SH-SY5Y (cell line): ENCODE results near the gene WDR87.

Experiments used
- GATA2 ChIP-seq: IDR thresholded peaks from 2 replicates; pipeline ENCODE4 v1.6.1; 2011; ENCODE audit warnings: mild to moderate bottlenecking, low read depth, low read length
- GATA3 ChIP-seq: IDR thresholded peaks from 2 replicates; pipeline ENCODE4 v1.6.1; 2011; ENCODE audit warnings: low read depth, mild to moderate bottlenecking, low read length, moderate library complexity

WDR87 gene

DNA sequence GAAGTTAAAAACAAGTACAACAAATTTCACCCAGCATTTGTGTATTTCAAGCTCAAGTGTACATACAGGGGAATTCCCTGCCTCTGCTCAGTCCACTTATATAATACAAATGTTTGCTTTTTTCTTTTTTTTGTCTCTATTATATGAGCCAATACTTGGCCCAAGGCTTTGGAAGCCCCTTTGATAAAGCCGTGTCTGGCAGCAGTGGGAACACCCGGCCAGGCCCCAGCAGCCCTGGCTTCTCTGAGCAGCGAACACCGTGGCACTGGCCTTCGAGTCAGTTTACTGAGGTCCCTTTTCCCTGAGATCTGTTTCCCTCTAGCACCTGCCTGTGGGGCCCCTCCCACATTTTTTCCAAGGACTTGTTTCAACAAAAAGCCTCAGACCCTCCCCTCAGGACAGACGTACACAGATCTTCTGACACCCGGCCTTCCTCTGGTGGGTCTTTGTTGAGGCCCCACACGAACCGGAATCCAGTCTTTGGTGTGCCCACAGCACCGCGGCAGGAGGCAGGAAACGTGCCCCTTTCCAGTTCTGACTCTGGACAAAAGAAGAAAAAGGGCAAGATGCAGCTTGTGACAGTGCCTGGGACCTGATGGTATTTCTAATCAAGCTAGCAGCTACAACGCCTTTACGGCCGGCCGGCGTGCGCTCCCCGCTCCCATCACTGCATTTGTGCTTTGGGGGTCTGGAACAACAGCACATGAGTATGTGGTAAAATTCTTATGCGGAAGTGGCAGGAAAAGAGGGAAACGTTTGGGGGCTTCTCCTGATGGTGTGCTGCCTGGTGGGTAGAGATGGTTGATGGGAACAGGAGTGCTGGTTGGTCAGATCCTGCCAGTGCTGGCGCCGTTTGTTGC is 14.4 kb upstream of the WDR87 start:
- no peak for TF ChIP-seq GATA2

- no peak for TF ChIP-seq GATA3
- no peak for TF ChIP-seq GATA2
Observed at GRCh38 chr19:37914908-37915307, 8.5 kb upstream of the WDR87 start.

DNA sequence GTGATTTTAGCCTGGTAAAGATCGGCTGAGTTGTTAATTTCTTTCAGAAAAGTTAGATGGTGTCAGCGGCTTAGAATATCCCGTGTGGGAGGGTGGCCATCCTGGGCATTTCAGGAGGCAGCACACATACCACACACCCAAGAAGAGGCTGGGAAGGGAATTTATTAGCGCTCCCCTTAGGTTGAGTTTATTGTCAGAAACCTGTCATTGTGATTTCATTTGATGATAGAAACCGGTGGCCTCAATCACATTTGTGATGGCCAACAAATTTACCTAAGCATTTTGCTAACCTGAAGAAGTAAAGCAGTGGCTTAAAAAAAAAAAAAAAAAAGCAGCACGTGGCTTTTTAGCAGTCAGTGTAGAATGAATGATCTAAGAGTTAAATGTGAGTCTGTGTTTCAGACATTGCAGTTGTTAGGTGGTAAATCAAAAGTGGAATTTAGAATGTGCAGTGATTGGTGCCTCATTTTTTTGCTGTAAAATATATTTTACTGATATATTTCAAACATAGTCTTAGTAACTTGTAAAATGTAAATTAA is 3.3 kb upstream of the WDR87 start:
- TF ChIP-seq GATA2 (no peak), GATA3 (no peak)

- no peak for TF ChIP-seq GATA3
- 0 out of 2 replicates have a peak, but pooled peaks have one; percentile 10 for TF ChIP-seq GATA2
Observed at GRCh38 chr19:37907735-37908455, 1.5 kb upstream of the WDR87 start.

GRCh38 chr19:37906869-37907734 is 708 bp upstream of the WDR87 start, which contains the start of gene SIPA1L3:
TSS of gene SIPA1L3 (plus strand) at chr19:37907208. CDS start at chr19:38081566, 174,358 bp downstream.
- TF ChIP-seq GATA2 (no peak), GATA3 (no peak)

DNA sequence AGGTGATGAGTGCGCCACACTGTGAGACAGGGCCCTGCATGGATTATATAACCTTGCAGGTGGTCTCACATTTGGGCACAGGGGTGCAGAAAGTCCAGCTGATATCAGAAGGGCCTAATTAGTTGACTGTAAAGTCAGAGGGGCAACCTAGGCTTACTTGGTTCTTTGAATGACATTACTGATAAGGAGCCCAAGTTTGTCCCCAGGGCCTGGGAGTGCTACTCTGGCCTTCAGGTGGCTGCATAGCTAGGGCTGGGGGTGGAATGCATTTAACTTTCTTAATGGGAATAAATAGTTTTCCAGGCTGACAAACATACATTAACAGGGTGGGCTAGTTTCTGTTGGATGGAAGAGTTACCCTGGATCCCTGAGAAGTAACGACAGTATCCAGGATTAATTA is 3.3 kb downstream of the WDR87 start:
- TF ChIP-seq GATA3, result no peak

- TF ChIP-seq GATA2 (no peak), GATA3 (no peak)
Observed at GRCh38 chr19:37902668-37903067, 3.7 kb downstream of the WDR87 start.

- TF ChIP-seq GATA3, result no peak
- no peak for TF ChIP-seq GATA2
Observed at GRCh38 chr19:37899966-37900365, 6.4 kb downstream of the WDR87 start.

- TF ChIP-seq GATA3, result no peak
- TF ChIP-seq GATA2, result no peak
Observed at GRCh38 chr19:37899453-37899852, 6.9 kb downstream of the WDR87 start.

DNA sequence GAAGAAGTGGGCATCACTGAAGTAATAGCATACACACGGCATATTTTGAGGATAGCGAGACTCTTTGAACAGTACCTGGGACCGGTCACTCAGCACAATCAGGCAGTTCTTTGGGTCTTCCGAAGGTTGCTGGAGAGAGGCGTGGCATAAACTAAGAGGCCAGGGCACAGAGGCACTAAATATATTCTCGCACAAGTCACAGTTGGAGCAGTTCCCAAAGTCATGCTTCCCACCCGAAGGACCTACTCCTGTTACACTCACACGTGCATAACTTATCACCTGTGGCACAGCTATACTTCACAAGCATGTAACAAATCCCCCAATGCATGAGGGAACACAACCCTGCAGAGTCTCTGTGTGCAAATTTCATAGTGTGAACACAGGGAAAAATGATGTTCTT is 10.2 kb downstream of the WDR87 start:
- no peak for TF ChIP-seq GATA2

- TF ChIP-seq GATA3, result no peak
Observed at GRCh38 chr19:37893845-37894575, 12.4 kb downstream of the WDR87 start.

DNA sequence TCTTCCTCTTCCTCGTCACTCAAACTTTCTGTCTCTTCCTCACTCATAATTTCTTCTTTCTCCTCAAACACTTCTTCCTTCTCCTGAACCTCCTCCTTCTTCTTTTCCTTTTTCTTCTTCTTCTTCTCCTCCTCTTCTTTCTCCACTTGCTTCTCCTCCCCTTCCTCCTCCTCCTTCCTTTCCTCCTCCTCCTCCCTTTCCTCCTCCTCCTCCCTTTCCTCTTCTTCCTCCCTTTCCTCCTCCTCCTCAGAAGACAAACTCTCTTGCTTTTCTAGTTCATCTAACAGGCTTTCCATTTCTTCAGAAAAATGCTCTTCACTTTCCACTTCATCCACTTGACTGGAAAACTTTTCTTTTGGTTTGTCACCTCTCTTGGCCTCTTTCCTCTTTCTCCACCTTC is 19.8 kb downstream of the WDR87 start:
- TF ChIP-seq GATA3, result no peak
- no peak for TF ChIP-seq GATA2

DNA sequence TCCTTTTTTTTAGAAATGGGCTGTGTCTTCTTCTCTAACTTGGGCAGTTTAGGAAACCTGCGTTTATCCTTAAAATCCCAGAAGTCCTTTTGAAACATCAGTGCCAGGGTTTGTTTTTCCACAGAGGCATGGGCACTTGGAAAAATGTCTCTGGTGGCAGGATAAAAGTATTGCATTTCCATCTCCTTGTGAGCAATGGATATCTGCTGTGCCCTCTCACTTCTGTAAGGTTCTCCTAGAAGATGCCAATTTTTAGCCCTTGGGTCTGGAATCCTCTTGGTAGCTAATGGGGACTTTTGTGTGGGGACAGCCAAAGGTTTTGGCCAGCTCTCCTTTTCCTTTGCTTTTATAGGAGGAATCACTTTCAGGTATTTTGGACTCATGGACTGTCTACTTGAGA is 21.0 kb downstream of the WDR87 start:
- TF ChIP-seq GATA3 (no peak), GATA2 (no peak)
